B cell (primary cell): ENCODE data around the gene MYL11. TPM values are rescaled to one million over a fixed set of nuclear protein-coding genes. Genes with fewer than 3 reads are reported as not detected.

ENCODE experiments used
- ATAC-seq: fragments of 200-7000 bp; cut with Tn5 transposase; one replicate; pipeline ENCODE4 v1.10.0; 2021; ENCODE audit warnings: low read depth, mild to moderate bottlenecking, moderate number of reproducible peaks, moderate library complexity
- CTCF ChIA-PET: fragments of 350-600 bp; sonication (Branson Sonifier 250); formaldehyde crosslinking; loops from one replicate; lab custom pipeline; 2021; ENCODE audit warnings: antibody characterized with exemption, inconsistent platforms; lab: Charles Lee
- POLR2A ChIA-PET: fragments of 350-600 bp; sonication (Branson Sonifier 250); formaldehyde crosslinking; loops from one replicate; lab custom pipeline; 2021; ENCODE audit warnings: antibody characterized with exemption; lab: Charles Lee
- DNase-seq: peaks from one replicate; pipeline ENCODE4 v3.0.0; 2013
- H2AFZ ChIP-seq: 2 replicates; pipeline ENCODE4 v1.6.1; 2012; ENCODE audit warnings: mild to moderate bottlenecking, low read depth, low read length; ENCODE audit not compliant: insufficient read depth, poor library complexity, severe bottlenecking
- H3K27ac ChIP-seq, 2 donors: 1 replicate in 1 of 2; 2 replicates in 1 of 2; pipeline ENCODE4 v1.5.1; 2012 to 2013; ENCODE audit warnings: low read length in 2 of 2, mild to moderate bottlenecking in 2 of 2, moderate library complexity in 1 of 2
- H3K27me3 ChIP-seq, 4 experiments: fragments of 200-600 bp in 1 of 4; sonication (generic) in 1 of 4; replicated peaks in 1 of 4; 1 replicate in 2 of 4; 2 replicates in 2 of 4; pipeline versions ENCODE4 v1.6.1 to v1.7.0; 2013 to 2016; ENCODE audit warnings: low read length in 3 of 4, mild to moderate bottlenecking in 2 of 4, mixed read lengths in 1 of 4, moderate library complexity in 1 of 4; ENCODE audit not compliant: insufficient read depth in 4 of 4, control insufficient read depth in 3 of 4; ENCODE audit errors: control extremely low read depth in 1 of 4
- H3K36me3 ChIP-seq, 2 experiments: replicated peaks in 1 of 2; 1 replicate in 1 of 2; 2 replicates in 1 of 2; pipeline versions ENCODE4 v1.6.1 to v1.7.1; 2013; ENCODE audit warnings: low read length in 1 of 2; ENCODE audit not compliant: insufficient read depth in 2 of 2, control insufficient read depth in 1 of 2; ENCODE audit errors: control extremely low read depth in 1 of 2, extremely low read depth in 1 of 2
- H3K4me1 ChIP-seq, 2 donors: fragments of 200-600 bp in 1 of 2; sonication (generic) in 1 of 2; 1 replicate in 1 of 2; 2 replicates in 1 of 2; pipeline versions ENCODE4 v1.5.1 to v1.6.1; 2013 to 2017; ENCODE audit warnings: low read length in 2 of 2; ENCODE audit not compliant: control insufficient read depth in 2 of 2, insufficient read depth in 2 of 2
- H3K4me2 ChIP-seq: replicated peaks from 2 replicates; pipeline ENCODE3; 2012; ENCODE audit warnings: mild to moderate bottlenecking, low read depth, low read length; ENCODE audit not compliant: poor library complexity, severe bottlenecking
- H3K4me3 ChIP-seq, 5 experiments: fragments of 200-600 bp in 1 of 5; sonication (generic) in 1 of 5; 1 replicate in 3 of 5; 2 replicates in 2 of 5; pipeline versions ENCODE4 v1.5.1 to v1.7.0; 2011 to 2016; ENCODE audit warnings: low read length in 4 of 5, mild to moderate bottlenecking in 4 of 5, low read depth in 2 of 5, control low read depth in 1 of 5, moderate library complexity in 1 of 5; ENCODE audit not compliant: insufficient read depth in 1 of 5; ENCODE audit errors: control extremely low read depth in 1 of 5, extremely low read depth in 1 of 5
- H3K79me2 ChIP-seq: fragments of 200-600 bp; sonication (generic); one replicate; pipeline ENCODE4 v1.6.0; 2016; ENCODE audit warnings: low read length; ENCODE audit not compliant: control insufficient read depth, insufficient read depth
- H3K9ac ChIP-seq: fragments of 200-600 bp; sonication (generic); 2 replicates; pipeline ENCODE4 v1.6.1; 2017; ENCODE audit warnings: mild to moderate bottlenecking, low read length, moderate library complexity
- H3K9me3 ChIP-seq, 3 donors: one replicate each; pipeline versions ENCODE4 v1.6.1 to v1.7.1; 2013; ENCODE audit warnings: low read length in 2 of 3; ENCODE audit not compliant: control insufficient read depth in 2 of 3, insufficient read depth in 1 of 3; ENCODE audit errors: control extremely low read depth in 1 of 3
- H4K20me1 ChIP-seq: 2 replicates; pipeline ENCODE4 v1.6.0; 2012; ENCODE audit warnings: mild to moderate bottlenecking, low read length; ENCODE audit not compliant: insufficient read depth, control insufficient read depth, poor library complexity, severe bottlenecking
- H3K27ac Mint-ChIP-seq: one replicate; pipeline ENCODE4 v1.8.0; 2021; ENCODE audit warnings: mixed read lengths
- H3K27me3 Mint-ChIP-seq: one replicate; pipeline ENCODE4 v1.8.0; 2021; ENCODE audit warnings: mixed read lengths
- H3K4me1 Mint-ChIP-seq: one replicate; pipeline ENCODE4 v1.8.0; 2021; ENCODE audit warnings: mixed read lengths
- H3K4me3 Mint-ChIP-seq: one replicate; pipeline ENCODE4 v1.8.0; 2021; ENCODE audit warnings: mixed read lengths
- H3K9me3 Mint-ChIP-seq: one replicate; pipeline ENCODE4 v1.8.0; 2022; ENCODE audit warnings: mixed read lengths; ENCODE audit not compliant: insufficient read depth
- EZH2 ChIP-seq: IDR thresholded peaks from 2 replicates; pipeline ENCODE4 v1.6.1; 2012; ENCODE audit warnings: borderline replicate concordance, low read depth, mild to moderate bottlenecking, moderate library complexity, low read length; ENCODE audit not compliant: insufficient read depth, poor library complexity, severe bottlenecking
- WGBS: methylation state at CpG from one replicate; pipeline ENCODE4 v1.1.5; 2013; ENCODE audit warnings: missing lambda C conversion rate; ENCODE audit not compliant: insufficient coverage; 5-methylcytosine and 5-hydroxymethylcytosine counted together
- intact Hi-C: fragments of 100-400 bp; cut with micrococcal nuclease; formaldehyde crosslinking; loops from one replicate; pipeline ENCODE4 v1.10.0; 2022
- polyA plus RNA-seq: library from polyadenylated mRNA; depleted of rRNA; stranded (reverse); fragments of >200 nt; gene quantifications from 2 replicates; pipeline ENCODE4 v1.2.3, GENCODE V29; 2012
- total RNA-seq, 2 donors: library from RNA; stranded (reverse); fragments of 120-200 nt in 1 of 2; gene quantifications; 1 replicate in 1 of 2; 2 replicates in 1 of 2; pipeline versions ENCODE4 v1.2.3 to v1.2.4, GENCODE V29; 2013 to 2022
- TF ChIP-seq, protein P1 (sequence below): fragments of 200-600 bp; IDR thresholded peaks from one replicate; pipeline ENCODE4 v1.8.0; 2022; ENCODE audit warnings: antibody characterized with exemption, mild to moderate bottlenecking

The MYL11 gene
- total and polyA plus RNA-seq, 2 donors (not counting 1 experiment from before 2014, with no cell fraction given) = 3.6 TPM; not detected in 1

DNA sequence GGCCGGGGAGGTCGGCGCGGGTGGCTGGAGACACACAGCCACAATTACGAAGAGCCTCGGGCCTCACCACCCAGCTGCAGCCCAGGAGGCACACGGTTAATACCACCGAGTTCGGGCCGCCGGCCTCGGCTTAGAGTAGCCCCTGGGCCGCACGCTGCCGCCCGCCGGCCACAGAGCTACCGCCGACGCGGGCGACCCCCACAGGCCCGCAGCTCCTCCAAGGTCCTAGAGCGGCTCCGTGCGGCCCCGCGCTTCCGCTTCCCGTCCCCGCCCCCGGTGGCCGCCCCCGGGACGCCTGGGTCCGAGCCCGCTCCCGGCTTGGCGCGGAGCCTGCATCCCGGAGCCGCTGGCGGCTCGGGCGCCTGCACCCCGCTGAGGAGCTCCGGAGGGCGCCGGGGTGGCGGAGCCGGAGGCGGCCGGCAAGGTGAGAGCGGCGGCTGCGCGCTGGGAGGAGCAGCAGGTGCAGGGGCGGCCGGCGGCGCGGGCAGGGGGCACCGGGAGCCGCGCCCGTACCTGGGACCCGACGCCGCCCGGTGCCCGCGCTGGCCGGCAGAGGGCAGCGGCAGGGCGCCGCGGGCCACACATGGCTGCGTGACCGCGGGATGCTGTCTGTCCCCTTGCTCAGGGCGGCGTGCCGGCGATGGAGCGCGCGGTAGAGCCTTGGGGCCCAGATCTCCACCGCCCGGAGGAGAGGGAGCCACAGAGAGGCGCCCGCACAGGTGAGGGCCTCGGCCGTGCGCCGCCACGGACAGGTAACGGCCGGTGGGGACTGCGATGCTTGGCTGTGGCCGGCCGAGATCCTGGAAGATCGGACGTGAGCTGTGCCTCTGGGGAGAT lies 20.8 kb downstream of the MYL11 start, which contains the start of gene ZNF48:
ZNF48 (plus strand) TSS at position 266 of the 837 bp plus-strand sequence; CDS start at position 641, 375 bp downstream.
- Histone ChIP-seq H4K20me1 (peaks cover 25% of the 10 kb centered on the region), H3K36me3 (peaks cover 0 to 16% of the 10 kb centered on the region in 2 experiments), H3K4me1 (peaks cover 13 to 31% of the 10 kb centered on the region in 2 donors), H3K9ac (peak within 1 kb of the TSS; percentile 71), H3K79me2 (peaks cover 26% of the 10 kb centered on the region), H3K4me3 (peak within 1 kb of the TSS; percentile 32 to 75 (median 66)), H3K9me3 (no peaks in the 10 kb centered on the region), H2AFZ (peak within 1 kb of the TSS; percentile 95), H3K4me2 (peak within 1 kb of the TSS; percentile 87), H3K27me3 (no peaks in the 10 kb centered on the region), H3K27ac (peak within 1 kb of the TSS in 1 of 2 donors; percentile 64)
- Mint-ChIP-seq H3K27me3 (no peaks in the 10 kb centered on the region), H3K27ac (peak within 1 kb of the TSS; percentile 91), H3K4me3 (peak within 1 kb of the TSS; percentile 92), H3K9me3 (no peaks in the 10 kb centered on the region), H3K4me1 (peaks cover 23% of the 10 kb centered on the region)
- ChIA-PET POLR2A (interaction anchor here (0.5 to 4.7 kb wide), 15 partner anchors 12 to 497 kb away, joined by 3 to 51 read pairs (median 4); partner anchors contain the start of genes CD2BP2, SEPTIN1, TBC1D10B and ZNF771), CTCF (interaction anchor here (0.5 to 5.0 kb wide), 13 partner anchors 10 to 434 kb away, joined by 3 to 65 read pairs (median 5); partner anchors contain the start of genes DCTPP1, SEPTIN1, TBC1D10B and TMEM219)
- ATAC-seq (peak; percentile 95), DNase-seq (peak; percentile 87)
- intact Hi-C loops = loop anchor here (1.0 to 10.0 kb wide), 7 partner anchors 13 to 531 kb away; partner anchors contain the start of genes CD2BP2, CDIPT, SEPTIN1 and TBC1D10B
- WGBS = under 1% methylated on average over 99 of the region's 103 CpGs
- no peak for TF ChIP-seq EZH2
- TF ChIP-seq, protein P1, sequence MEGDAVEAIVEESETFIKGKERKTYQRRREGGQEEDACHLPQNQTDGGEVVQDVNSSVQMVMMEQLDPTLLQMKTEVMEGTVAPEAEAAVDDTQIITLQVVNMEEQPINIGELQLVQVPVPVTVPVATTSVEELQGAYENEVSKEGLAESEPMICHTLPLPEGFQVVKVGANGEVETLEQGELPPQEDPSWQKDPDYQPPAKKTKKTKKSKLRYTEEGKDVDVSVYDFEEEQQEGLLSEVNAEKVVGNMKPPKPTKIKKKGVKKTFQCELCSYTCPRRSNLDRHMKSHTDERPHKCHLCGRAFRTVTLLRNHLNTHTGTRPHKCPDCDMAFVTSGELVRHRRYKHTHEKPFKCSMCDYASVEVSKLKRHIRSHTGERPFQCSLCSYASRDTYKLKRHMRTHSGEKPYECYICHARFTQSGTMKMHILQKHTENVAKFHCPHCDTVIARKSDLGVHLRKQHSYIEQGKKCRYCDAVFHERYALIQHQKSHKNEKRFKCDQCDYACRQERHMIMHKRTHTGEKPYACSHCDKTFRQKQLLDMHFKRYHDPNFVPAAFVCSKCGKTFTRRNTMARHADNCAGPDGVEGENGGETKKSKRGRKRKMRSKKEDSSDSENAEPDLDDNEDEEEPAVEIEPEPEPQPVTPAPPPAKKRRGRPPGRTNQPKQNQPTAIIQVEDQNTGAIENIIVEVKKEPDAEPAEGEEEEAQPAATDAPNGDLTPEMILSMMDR = peak; percentile 26
